ENCODE results near the gene FXR2.
"Not testable (repeated sequence)": the region's sequence is repeated elsewhere in the genome, so short reads cannot be mapped to it uniquely, and the experiment has no call there.

FXR2 gene

GRCh38 chr17:7614425-7615264 is at the start of gene FXR2:
Gene FXR2, minus strand, starts transcription at chr17:7614897. Its CDS starts 365 bp downstream, at chr17:7614532.
- peak; percentile 97 for DNase-seq

- DNase-seq: no peak
These were observed 42.4 kb upstream of the FXR2 start for GRCh38 chr17:7656958-7657609.

- DNase-seq: no peak
These were observed 40.8 kb upstream of the FXR2 start for GRCh38 chr17:7655541-7655840.

- no peak for DNase-seq
These were observed 40.3 kb upstream of the FXR2 start for GRCh38 chr17:7654832-7655540.

GRCh38 chr17:7652388-7653356 is 38.0 kb upstream of the FXR2 start:
- DNase-seq: no peak

GRCh38 chr17:7651665-7652387 is 37.1 kb upstream of the FXR2 start:
- DNase-seq: no peak

GRCh38 chr17:7651097-7651664 is 36.5 kb upstream of the FXR2 start:
- DNase-seq: no peak

GRCh38 chr17:7650509-7651096 is 35.9 kb upstream of the FXR2 start, which contains the start of gene ATP1B2:
Gene ATP1B2, plus strand, starts transcription at chr17:7650926. Its CDS starts 593 bp downstream, at chr17:7651519.
- no peak for DNase-seq

- DNase-seq: no peak
These were observed 32.3 kb upstream of the FXR2 start for GRCh38 chr17:7647018-7647417.

- no peak for DNase-seq
These were observed 31.8 kb upstream of the FXR2 start for GRCh38 chr17:7646457-7646856.

- DNase-seq: no peak
These were observed 30.1 kb upstream of the FXR2 start for GRCh38 chr17:7644775-7645174.

- DNase-seq: not testable (repeated sequence)
These were observed 26.9 kb upstream of the FXR2 start for GRCh38 chr17:7641635-7642034.

GRCh38 chr17:7640783-7641182 is 26.1 kb upstream of the FXR2 start:
- no peak for DNase-seq

- no peak for DNase-seq
These were observed 21.5 kb upstream of the FXR2 start for GRCh38 chr17:7636163-7636562.

GRCh38 chr17:7634384-7634783 is 19.7 kb upstream of the FXR2 start:
- DNase-seq: no peak

GRCh38 chr17:7633093-7633492 is 18.4 kb upstream of the FXR2 start:
- no peak for DNase-seq

- DNase-seq: no peak
These were observed 17.8 kb upstream of the FXR2 start for GRCh38 chr17:7632492-7632894.

GRCh38 chr17:7631398-7632380 is 17.0 kb upstream of the FXR2 start:
- DNase-seq: no peak

GRCh38 chr17:7629939-7630571 is 15.4 kb upstream of the FXR2 start, which contains the start of gene SHBG:
Gene SHBG, plus strand, starts transcription at chr17:7630135. Its CDS starts 38 bp downstream, at chr17:7630173.
- DNase-seq: no peak

Data from NCI-H1436 treated with DMSO at 0.1 percent for 48 hours (cell line).